Karpas-422 (cell line): Measurements from ENCODE around the gene SYT8. TPM values are rescaled to one million over a fixed set of nuclear protein-coding genes. Genes with fewer than 3 reads are reported as not detected.

Experiments
- DNase-seq: peaks from one replicate; pipeline ENCODE4 v3.0.0-alpha.2; 2015
- H2AFZ ChIP-seq: fragments of 200-600 bp; sonication (generic); 2 replicates; pipeline ENCODE4 v1.6.1; 2014; ENCODE audit warnings: antibody characterized with exemption, low read length, mixed read lengths
- H3K27ac ChIP-seq: fragments of 200-600 bp; sonication (generic); 2 replicates; pipeline ENCODE4 v1.5.1; 2014; ENCODE audit warnings: mild to moderate bottlenecking, low read length, moderate library complexity
- H3K27me3 ChIP-seq: fragments of 200-600 bp; sonication (generic); 2 replicates; pipeline ENCODE4 v1.6.1; 2014; ENCODE audit warnings: low read length, mixed read lengths
- H3K36me3 ChIP-seq: fragments of 200-600 bp; sonication (generic); 2 replicates; pipeline ENCODE4 v1.6.1; 2014; ENCODE audit warnings: low read length, mixed read lengths; ENCODE audit not compliant: insufficient read depth
- H3K4me1 ChIP-seq: fragments of 200-600 bp; sonication (generic); 2 replicates; pipeline ENCODE4 v1.6.1; 2014; ENCODE audit warnings: mild to moderate bottlenecking, low read length, mixed read lengths
- H3K4me2 ChIP-seq: fragments of 200-600 bp; sonication (generic); 2 replicates; pipeline ENCODE4 v1.6.1; 2014; ENCODE audit warnings: low read length, low read depth, mild to moderate bottlenecking; ENCODE audit not compliant: poor library complexity, severe bottlenecking
- H3K4me3 ChIP-seq: fragments of 200-600 bp; sonication (generic); 2 replicates; pipeline ENCODE4 v1.5.1; 2014; ENCODE audit warnings: mild to moderate bottlenecking, antibody characterized with exemption, low read length, mixed read lengths
- H3K79me2 ChIP-seq: fragments of 200-600 bp; sonication (generic); 2 replicates; pipeline ENCODE4 v1.6.1; 2014; ENCODE audit warnings: mild to moderate bottlenecking, low read length, mixed read lengths
- H3K9ac ChIP-seq: fragments of 200-600 bp; sonication (generic); 2 replicates; pipeline ENCODE4 v1.6.0; 2014; ENCODE audit warnings: low read length
- H3K9me2 ChIP-seq: fragments of 200-600 bp; sonication (generic), shearing (Covaris generic); replicated peaks from 2 replicates; pipeline ENCODE4 v1.6.0; 2014; ENCODE audit warnings: mild to moderate bottlenecking, low read length, moderate library complexity; ENCODE audit not compliant: insufficient read depth
- H3K9me3 ChIP-seq: fragments of 300-700, 200-600 bp; sonication (generic); 2 replicates; pipeline ENCODE4 v1.6.1; 2014; ENCODE audit warnings: low read length, mixed read lengths
- H4K20me1 ChIP-seq: fragments of 200-600 bp; sonication (generic); 2 replicates; pipeline ENCODE4 v1.6.1; 2014; ENCODE audit warnings: mild to moderate bottlenecking, antibody characterized with exemption, low read length, low read depth; ENCODE audit not compliant: insufficient read depth
- total RNA-seq: library from RNA; depleted of rRNA; stranded (reverse); fragments of >200 nt; shearing (Covaris generic); gene quantifications from 2 replicates; pipeline ENCODE4 v1.2.3, GENCODE V29; 2014; ENCODE audit warnings: low replicate concordance

The SYT8 gene
- total RNA-seq, 1 experiment from 2014 or later: not detected

GRCh38 chr11:1854949-1855885, 20.4 kb downstream of the SYT8 start:
- Histone ChIP-seq H3K4me2 (peak overlapping the region; percentile 91), H3K9me3 (no peaks in the 10 kb centered on the region), H4K20me1 (peaks cover 47% of the 10 kb centered on the region), H2AFZ (no peak overlapping the region), H3K79me2 (no peaks in the 10 kb centered on the region), H3K9ac (peak overlapping the region; percentile 83), H3K4me3 (peak overlapping the region; percentile 79; the same call in 1 of the 2 replicates), H3K27ac (no peak overlapping the region), H3K36me3 (no peaks in the 10 kb centered on the region), H3K4me1 (peaks cover 56% of the 10 kb centered on the region), H3K9me2 (no peaks in the 10 kb centered on the region), H3K27me3 (no peaks in the 10 kb centered on the region)
- DNase-seq: no peak

DNA sequence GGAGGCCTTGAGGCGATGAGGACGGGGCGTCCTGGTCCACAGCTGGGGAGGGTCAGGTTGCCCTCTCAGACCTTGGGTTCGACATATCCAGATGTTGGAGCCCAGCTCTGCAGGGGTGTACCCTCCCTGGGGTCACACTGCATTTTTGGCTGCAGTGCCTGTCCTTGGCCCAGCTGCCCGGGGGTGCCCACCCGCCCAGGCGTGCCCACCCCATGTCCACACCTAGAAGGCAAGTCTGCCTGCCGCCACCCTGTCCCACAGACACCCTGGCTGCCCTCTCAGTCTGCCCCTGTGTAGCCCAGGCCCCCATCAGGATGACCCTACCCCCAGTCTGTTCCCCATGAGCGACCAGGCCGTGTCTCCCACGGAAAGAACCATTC, 21.1 kb downstream of the SYT8 start:
- H3K4me1 ChIP-seq: peaks cover 49% of the 10 kb centered on the region
- no peak overlapping the region for H2AFZ ChIP-seq
- H3K9me2 ChIP-seq: no peaks in the 10 kb centered on the region
- no peak overlapping the region for H3K4me2 ChIP-seq
- H3K27ac ChIP-seq: no peak overlapping the region
- H4K20me1 ChIP-seq: peaks cover 47% of the 10 kb centered on the region
- no peak for DNase-seq
- no peak overlapping the region for H3K9ac ChIP-seq
- no peaks in the 10 kb centered on the region for H3K79me2 ChIP-seq
- no peaks in the 10 kb centered on the region for H3K36me3 ChIP-seq
- no peaks in the 10 kb centered on the region for H3K9me3 ChIP-seq
- no peak overlapping the region for H3K4me3 ChIP-seq
- H3K27me3 ChIP-seq: no peaks in the 10 kb centered on the region

GRCh38 chr11:1856306-1857005, 21.7 kb downstream of the SYT8 start:
- no peak overlapping the region for H2AFZ ChIP-seq
- no peak overlapping the region for H3K4me3 ChIP-seq
- H3K79me2 ChIP-seq: no peaks in the 10 kb centered on the region
- DNase-seq: no peak
- H4K20me1 ChIP-seq: peaks cover 47% of the 10 kb centered on the region
- H3K36me3 ChIP-seq: no peaks in the 10 kb centered on the region
- no peak overlapping the region for H3K9ac ChIP-seq
- no peaks in the 10 kb centered on the region; the same call in 1 of the 2 replicates for H3K9me2 ChIP-seq
- no peaks in the 10 kb centered on the region for H3K9me3 ChIP-seq
- H3K27ac ChIP-seq: no peak overlapping the region
- peaks cover 43% of the 10 kb centered on the region for H3K4me1 ChIP-seq
- H3K4me2 ChIP-seq: no peak overlapping the region
- H3K27me3 ChIP-seq: no peaks in the 10 kb centered on the region

DNA sequence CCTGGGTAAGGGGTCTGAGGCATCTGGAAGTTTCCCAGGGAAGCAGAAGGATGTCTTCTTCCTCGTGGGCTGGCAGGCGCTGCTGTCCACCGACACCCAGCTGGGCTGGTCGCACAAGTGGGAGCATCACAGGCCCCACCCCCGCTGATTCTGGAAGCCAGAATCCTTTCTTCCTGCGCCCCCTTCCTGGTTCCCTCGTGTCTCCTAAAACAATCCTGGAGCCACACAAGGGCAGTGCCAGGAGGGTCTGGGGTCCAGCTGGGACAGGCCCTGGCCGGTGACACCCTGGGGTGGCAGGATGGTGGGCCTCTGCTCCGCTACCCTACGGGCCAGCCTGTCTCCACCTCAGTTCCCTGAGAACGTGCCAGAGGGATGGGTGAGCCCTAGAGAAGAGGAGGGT, 22.3 kb downstream of the SYT8 start:
- Histone ChIP-seq H3K4me1 (peaks cover 37% of the 10 kb centered on the region), H2AFZ (no peak overlapping the region), H3K27ac (no peak overlapping the region), H3K36me3 (no peaks in the 10 kb centered on the region), H3K9ac (no peak overlapping the region), H4K20me1 (peaks cover 47% of the 10 kb centered on the region), H3K79me2 (no peaks in the 10 kb centered on the region), H3K4me3 (no peak overlapping the region), H3K4me2 (no peak overlapping the region), H3K9me2 (no peaks in the 10 kb centered on the region; the same call in 1 of the 2 replicates), H3K27me3 (no peaks in the 10 kb centered on the region), H3K9me3 (no peaks in the 10 kb centered on the region)
- no peak for DNase-seq

DNA sequence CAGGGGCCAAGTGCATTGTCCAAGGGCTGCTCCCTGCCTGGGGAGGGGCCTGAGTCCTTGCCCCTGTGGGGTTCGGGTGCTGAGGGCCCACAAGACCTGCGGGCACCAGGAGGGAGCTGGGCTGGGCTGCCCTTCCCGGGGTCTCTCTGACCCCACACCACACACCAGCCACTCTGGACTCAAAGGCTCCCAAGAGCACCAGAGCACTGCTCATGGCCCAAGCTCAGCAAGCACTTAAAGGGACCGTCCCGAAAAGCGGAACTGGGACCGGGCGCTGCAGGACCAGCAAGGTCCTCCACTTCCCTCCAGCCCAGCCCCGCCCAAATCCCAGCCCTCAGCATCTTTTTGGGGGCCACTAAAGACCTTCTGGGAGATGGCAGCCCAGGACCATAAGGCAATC, 23.4 kb downstream of the SYT8 start:
- Histone ChIP-seq H4K20me1 (peaks cover 54% of the 10 kb centered on the region), H3K4me2 (no peak overlapping the region), H3K27ac (no peak overlapping the region), H3K9me3 (no peaks in the 10 kb centered on the region), H3K9ac (no peak overlapping the region), H3K4me1 (peaks cover 26% of the 10 kb centered on the region), H3K36me3 (no peaks in the 10 kb centered on the region), H3K79me2 (no peaks in the 10 kb centered on the region), H3K4me3 (no peak overlapping the region), H2AFZ (no peak overlapping the region), H3K27me3 (no peaks in the 10 kb centered on the region), H3K9me2 (no peaks in the 10 kb centered on the region; the same call in 1 of the 2 replicates)
- DNase-seq: no peak

GRCh38 chr11:1858576-1858975, 23.8 kb downstream of the SYT8 start:
- Histone ChIP-seq H3K9me3 (no peaks in the 10 kb centered on the region), H3K4me2 (no peak overlapping the region), H4K20me1 (peaks cover 58% of the 10 kb centered on the region), H3K9me2 (no peaks in the 10 kb centered on the region; the same call in 1 of the 2 replicates), H3K79me2 (no peaks in the 10 kb centered on the region), H3K36me3 (no peaks in the 10 kb centered on the region), H3K4me1 (peaks cover 22% of the 10 kb centered on the region), H2AFZ (no peak overlapping the region), H3K27me3 (no peaks in the 10 kb centered on the region), H3K9ac (no peak overlapping the region), H3K4me3 (no peak overlapping the region), H3K27ac (no peak overlapping the region)
- no peak for DNase-seq

DNA sequence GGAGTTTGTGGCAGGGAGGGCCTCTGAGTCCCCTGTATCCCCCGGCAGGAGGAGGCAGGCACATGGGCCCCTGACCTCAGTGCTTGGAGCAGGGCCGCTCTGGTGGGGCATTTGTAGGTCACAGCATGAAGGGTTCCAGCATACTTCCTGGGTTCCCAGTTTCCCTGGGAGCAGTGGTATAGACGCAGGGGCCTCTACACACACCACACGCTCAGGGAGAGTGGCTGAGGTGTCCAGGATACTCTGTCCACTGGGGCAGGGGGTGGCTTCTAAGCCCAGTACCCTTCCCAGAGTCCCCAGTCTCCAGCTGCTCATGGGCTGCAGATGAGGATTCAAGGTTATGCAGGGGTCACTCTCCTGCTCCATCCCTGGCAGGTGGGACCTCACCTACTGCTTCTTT, 24.2 kb downstream of the SYT8 start:
- Histone ChIP-seq H3K9me2 (no peaks in the 10 kb centered on the region; the same call in 1 of the 2 replicates), H3K27ac (no peak overlapping the region), H3K79me2 (no peaks in the 10 kb centered on the region), H3K9ac (no peak overlapping the region), H2AFZ (no peak overlapping the region), H3K4me3 (no peak overlapping the region), H3K27me3 (no peaks in the 10 kb centered on the region), H3K4me2 (no peak overlapping the region), H3K4me1 (peaks cover 18% of the 10 kb centered on the region), H3K36me3 (no peaks in the 10 kb centered on the region), H4K20me1 (peaks cover 60% of the 10 kb centered on the region), H3K9me3 (no peaks in the 10 kb centered on the region)
- DNase-seq: no peak

DNA sequence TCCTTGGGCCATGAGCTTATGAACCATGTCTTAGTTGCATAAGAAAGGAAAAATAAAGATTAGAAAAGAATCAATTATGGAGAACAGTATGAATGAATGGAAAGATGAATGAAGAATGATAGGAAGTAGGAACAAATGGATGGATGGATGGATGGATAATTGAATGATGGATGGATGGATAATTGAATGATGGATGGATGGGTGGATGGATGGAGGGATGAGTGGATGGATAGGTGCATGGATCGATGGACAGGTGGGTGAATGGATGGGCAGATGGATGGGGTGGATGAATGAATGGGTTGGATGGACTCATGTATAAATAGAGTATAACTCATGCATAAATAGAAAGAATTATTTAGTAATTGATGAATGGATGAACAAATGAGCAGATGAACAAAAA, 25.3 kb downstream of the SYT8 start:
- no peaks in the 10 kb centered on the region; the same call in 1 of the 2 replicates for H3K9me2 ChIP-seq
- no peaks in the 10 kb centered on the region for H3K79me2 ChIP-seq
- DNase-seq: no peak
- H3K27me3 ChIP-seq: no peaks in the 10 kb centered on the region
- peaks cover 7% of the 10 kb centered on the region for H3K4me1 ChIP-seq
- no peaks in the 10 kb centered on the region for H3K9me3 ChIP-seq
- H3K4me2 ChIP-seq: no peak overlapping the region
- H4K20me1 ChIP-seq: peaks cover 50% of the 10 kb centered on the region
- H3K4me3 ChIP-seq: no peak overlapping the region
- no peak overlapping the region for H2AFZ ChIP-seq
- no peak overlapping the region for H3K27ac ChIP-seq
- H3K36me3 ChIP-seq: no peaks in the 10 kb centered on the region
- H3K9ac ChIP-seq: no peak overlapping the region
